HepG2 (cell line): ENCODE data around the gene EPS8L1. TPM values are rescaled to one million over a fixed set of nuclear protein-coding genes. Genes with fewer than 3 reads are reported as not detected.
A peak's percentile ranks its signal among the peaks of the same experiment; 100 is the strongest.

Source experiments
- ATAC-seq: fragments of 200-7000 bp; cut with Tn5 transposase; 3 replicates; pipeline ENCODE4 v1.9.1; 2020; ENCODE audit warnings: mild to moderate bottlenecking, moderate library complexity
- BruUV-seq: library from RNA; stranded (reverse); fragments of 400-500 nt; replicated peaks from 2 replicates; lab custom pipeline; 2021; lab: Mats Ljungman, UMichigan
- CTCF ChIA-PET: fragments of 300-600 bp; formaldehyde crosslinking; extraction: SDS; loops from one replicate; lab custom pipeline; 2021; ENCODE audit warnings: low total read pairs, inconsistent platforms, low intra/inter-chr PET ratio; lab: Yijun Ruan, JAX
- POLR2A ChIA-PET: fragments of 350-600 bp; sonication (Branson Sonifier 250); formaldehyde crosslinking; loops from one replicate; lab custom pipeline; 2020; ENCODE audit warnings: antibody characterized with exemption, inconsistent platforms; lab: Yijun Ruan, JAX
- DNase-seq: peaks from one replicate; pipeline ENCODE4 v3.0.0-alpha.2; 2015; ENCODE audit warnings: low spot score
- FAIRE-seq: peaks from 3 replicates; lab custom pipeline; 2011; peaks lifted over from hg19 to GRCh38; lab: Jason Lieb, UNC
- H2AFZ ChIP-seq: one replicate; pipeline ENCODE4 v1.6.1; 2011; ENCODE audit warnings: low read length, inconsistent platforms
- H3K27ac ChIP-seq: fragments of 300-600 bp; 3 replicates; pipeline ENCODE4 v1.8.0; 2011; ENCODE audit warnings: mixed run types, mild to moderate bottlenecking, mixed read lengths, low read length, inconsistent platforms; ENCODE audit not compliant: insufficient read depth; ENCODE audit errors: extremely low read length
- H3K27me3 ChIP-seq, 2 experiments: fragments of 200-600 bp in 1 of 2; 2 replicates in 1 of 2; 3 replicates in 1 of 2; pipeline versions ENCODE4 v1.6.0 to v1.8.0; 2011; ENCODE audit warnings: low read length in 2 of 2, mild to moderate bottlenecking in 2 of 2, moderate library complexity in 2 of 2, inconsistent platforms in 1 of 2; ENCODE audit not compliant: insufficient read depth in 2 of 2, control insufficient read depth in 1 of 2
- H3K36me3 ChIP-seq, 2 experiments: fragments of 200-600 bp in 1 of 2; replicated peaks in 1 of 2; 2 replicates in 1 of 2; 3 replicates in 1 of 2; pipeline versions ENCODE4 v1.5.1 to v1.8.0; 2011; ENCODE audit warnings: low read length in 2 of 2, inconsistent platforms in 1 of 2; ENCODE audit not compliant: insufficient read depth in 2 of 2, control insufficient read depth in 1 of 2
- H3K4me1 ChIP-seq: 2 replicates; pipeline ENCODE4 v1.5.1; 2012; ENCODE audit warnings: low read length, inconsistent platforms; ENCODE audit not compliant: insufficient read depth
- H3K4me2 ChIP-seq: 2 replicates; pipeline ENCODE4 v1.6.0; 2011; ENCODE audit warnings: low read depth, low read length, inconsistent platforms
- H3K4me3 ChIP-seq, 3 experiments: fragments of 200-600 bp in 1 of 3; sonication (generic), shearing (Covaris generic) in 1 of 3; replicated peaks in 1 of 3; 2 replicates each; pipeline ENCODE4 v1.5.1; 2011 to 2016; ENCODE audit warnings: low read length in 3 of 3, inconsistent platforms in 2 of 3, low read depth in 2 of 3, mild to moderate bottlenecking in 2 of 3, control low read depth in 1 of 3, mixed read lengths in 1 of 3; ENCODE audit not compliant: insufficient read depth in 1 of 3
- H3K79me2 ChIP-seq: one replicate; pipeline ENCODE4 v1.6.1; 2011; ENCODE audit warnings: low read length, inconsistent platforms; ENCODE audit not compliant: insufficient read depth
- H3K9ac ChIP-seq: 2 replicates; pipeline ENCODE4 v1.6.0; 2011; ENCODE audit warnings: mild to moderate bottlenecking, low read depth, low read length, inconsistent platforms; ENCODE audit not compliant: insufficient read depth
- H3K9me3 ChIP-seq: 2 replicates; pipeline ENCODE4 v1.5.1; 2012; ENCODE audit warnings: mild to moderate bottlenecking, low read length
- H4K20me1 ChIP-seq: 2 replicates; pipeline ENCODE4 v1.6.0; 2011; ENCODE audit warnings: inconsistent platforms, mild to moderate bottlenecking, low read length, moderate library complexity; ENCODE audit not compliant: insufficient read depth
- GATAD2A ChIP-seq: IDR thresholded peaks from 2 replicates; pipeline ENCODE4 v1.6.1; 2016
- NFKB2 ChIP-seq: sonication (generic); formaldehyde crosslinking; IDR thresholded peaks from 2 replicates; pipeline ENCODE4 v1.4.0; 2020; ENCODE audit warnings: missing genetic modification reagents, borderline replicate concordance
- PCBP2 ChIP-seq: fragments of 200-400 bp; formaldehyde crosslinking; optimal IDR thresholded peaks from 2 replicates; pipeline ENCODE3; 2018; ENCODE audit warnings: low read length, low read depth; ENCODE audit not compliant: poor library complexity, severe bottlenecking
- PITX1 ChIP-seq: sonication (generic); formaldehyde crosslinking; IDR thresholded peaks from 2 replicates; pipeline ENCODE4 v1.5.1; 2020; ENCODE audit warnings: mild to moderate bottlenecking, missing genetic modification reagents
- SOX13 ChIP-seq, 3 experiments: fragments of 450-650 bp in 1 of 3; sonication (generic) in 1 of 3; formaldehyde crosslinking in 1 of 3; IDR thresholded peaks in 2 of 3; conservative IDR thresholded peaks in 1 of 3; 2 replicates each; pipeline versions ENCODE4 v1.5.0 to v1.6.1; 2016 to 2020; ENCODE audit warnings: antibody characterized with exemption in 1 of 3, mild to moderate bottlenecking in 1 of 3, missing compliant biosample characterization in 1 of 3, missing genetic modification reagents in 1 of 3, moderate library complexity in 1 of 3
- SP4 ChIP-seq: sonication (generic); formaldehyde crosslinking; IDR thresholded peaks from 2 replicates; pipeline ENCODE4 v1.8.1; 2023; ENCODE audit warnings: mild to moderate bottlenecking, missing genetic modification reagents
- TEAD2 ChIP-seq: sonication (generic); formaldehyde crosslinking; IDR thresholded peaks from 2 replicates; pipeline ENCODE4 v1.9.0; 2021; ENCODE audit warnings: missing genetic modification reagents
- U2AF1 ChIP-seq: fragments of 200-400 bp; formaldehyde crosslinking; optimal IDR thresholded peaks from 2 replicates; pipeline ENCODE3; 2017; ENCODE audit warnings: mild to moderate bottlenecking, low read depth, low read length
- ZNF121 ChIP-seq: sonication (generic); formaldehyde crosslinking; IDR thresholded peaks from 2 replicates; pipeline ENCODE4 v1.5.0; 2020; ENCODE audit warnings: mild to moderate bottlenecking, missing genetic modification reagents
- ZNF879 ChIP-seq: sonication (generic); formaldehyde crosslinking; IDR thresholded peaks from 2 replicates; pipeline ENCODE4 v1.8.1; 2023; ENCODE audit warnings: missing genetic modification reagents
- WGBS: methylation state at CpG from one replicate; pipeline ENCODE4 v1.1.6; 2017; ENCODE audit warnings: low lambda C conversion rate; 5-methylcytosine and 5-hydroxymethylcytosine counted together
- in situ Hi-C: cut with HindIII; loops from 2 replicates; pipeline ENCODE4 v1.10.0; 2017; ENCODE audit warnings: low pct_unique_long_range_greater_than_20kb; ENCODE audit not compliant: extremely low pct_ligation_motif_present
- intact Hi-C: fragments of 100-400 bp; cut with micrococcal nuclease; formaldehyde crosslinking; loops from one replicate; pipeline ENCODE4 v1.10.0; 2022; ENCODE audit not compliant: unreplicated experiment
- polyA plus RNA-seq, 8 experiments: library from polyadenylated mRNA; depleted of rRNA in 3 of 8; stranded (reverse) in 7 of 8; unstranded in 1 of 8; fragments of >200 nt; fragmentation: Illumina TruSeq in 4 of 8; extraction: Trizol in 4 of 8; gene quantifications; 2 replicates each; pipeline versions ENCODE4 v1.2.1 to v1.2.3, GENCODE V29; 2011 to 2016; ENCODE audit warnings: low read depth in 4 of 8, missing spikeins in 1 of 8, mixed read lengths in 1 of 8; ENCODE audit not compliant: insufficient read depth in 1 of 8
- total RNA-seq, 5 experiments: library from RNA; depleted of rRNA; stranded (reverse); fragments of >200 nt; fragmentation: Illumina TruSeq; extraction: Trizol; gene quantifications; 2 replicates each; pipeline ENCODE4 v1.2.3, GENCODE V29; 2016; ENCODE audit warnings: low read depth in 1 of 5
- TF ChIP-seq, protein P1 (sequence below): sonication (generic); formaldehyde crosslinking; IDR thresholded peaks from 2 replicates; pipeline ENCODE4 v1.8.0; 2022; ENCODE audit warnings: mild to moderate bottlenecking, missing genetic modification reagents, moderate library complexity
- TF ChIP-seq, protein P2 (sequence below): sonication (generic); formaldehyde crosslinking; IDR thresholded peaks from 2 replicates; pipeline ENCODE4 v1.4.0; 2020; ENCODE audit warnings: mild to moderate bottlenecking, missing genetic modification reagents

Gene EPS8L1
- total and polyA plus RNA-seq, 2 of the 13 experiments (the other 11 are each of a cell fraction or from before 2014, with no cell fraction given): 3.0 to 6.3 TPM

DNA sequence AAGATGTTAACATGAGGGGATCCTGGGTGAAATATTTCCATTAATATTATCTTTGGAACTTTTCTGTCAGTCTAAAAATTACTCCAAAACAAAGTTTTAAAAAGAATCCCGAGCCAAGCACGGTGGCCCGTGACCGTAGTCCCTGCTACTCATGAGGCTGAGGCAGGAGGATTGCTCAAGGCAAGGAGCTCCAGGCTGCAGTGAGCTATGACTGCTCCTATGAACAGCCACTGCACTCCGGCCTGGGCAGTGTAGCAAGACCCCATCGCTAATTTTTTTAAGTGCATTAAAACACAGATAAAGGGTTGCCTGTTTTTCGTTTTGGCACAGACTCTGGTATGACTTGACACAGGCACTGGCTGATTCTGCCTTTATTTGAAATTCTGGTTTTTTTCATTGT lies 44.5 kb upstream of the EPS8L1 start:
- Histone ChIP-seq H3K27me3 (no peaks in the 10 kb centered on the region), H3K9me3 (no peaks in the 10 kb centered on the region), H3K4me3 (no peak overlapping the region), H3K27ac (no peak overlapping the region), H3K79me2 (no peaks in the 10 kb centered on the region), H3K4me1 (no peaks in the 10 kb centered on the region), H3K9ac (no peak overlapping the region), H3K36me3 (no peaks in the 10 kb centered on the region), H3K4me2 (no peak overlapping the region), H2AFZ (no peak overlapping the region), H4K20me1 (no peaks in the 10 kb centered on the region)
- in situ Hi-C loops (no loop called here), intact Hi-C loops (no loop called here)
- no peak for FAIRE-seq
- no peak for DNase-seq
- ATAC-seq: no peak
- ChIA-PET POLR2A (no interaction called here), CTCF (no interaction called here)
- 50% methylated on average over 7 of the region's 7 CpGs for WGBS
- BruUV-seq: no TSS peak
- TF ChIP-seq, protein P1, sequence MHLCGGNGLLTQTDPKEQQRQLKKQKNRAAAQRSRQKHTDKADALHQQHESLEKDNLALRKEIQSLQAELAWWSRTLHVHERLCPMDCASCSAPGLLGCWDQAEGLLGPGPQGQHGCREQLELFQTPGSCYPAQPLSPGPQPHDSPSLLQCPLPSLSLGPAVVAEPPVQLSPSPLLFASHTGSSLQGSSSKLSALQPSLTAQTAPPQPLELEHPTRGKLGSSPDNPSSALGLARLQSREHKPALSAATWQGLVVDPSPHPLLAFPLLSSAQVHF (CRISPR knock-in tag): no peak
- peak; percentile 72 for TF ChIP-seq ZNF121 (CRISPR knock-in tag)

DNA sequence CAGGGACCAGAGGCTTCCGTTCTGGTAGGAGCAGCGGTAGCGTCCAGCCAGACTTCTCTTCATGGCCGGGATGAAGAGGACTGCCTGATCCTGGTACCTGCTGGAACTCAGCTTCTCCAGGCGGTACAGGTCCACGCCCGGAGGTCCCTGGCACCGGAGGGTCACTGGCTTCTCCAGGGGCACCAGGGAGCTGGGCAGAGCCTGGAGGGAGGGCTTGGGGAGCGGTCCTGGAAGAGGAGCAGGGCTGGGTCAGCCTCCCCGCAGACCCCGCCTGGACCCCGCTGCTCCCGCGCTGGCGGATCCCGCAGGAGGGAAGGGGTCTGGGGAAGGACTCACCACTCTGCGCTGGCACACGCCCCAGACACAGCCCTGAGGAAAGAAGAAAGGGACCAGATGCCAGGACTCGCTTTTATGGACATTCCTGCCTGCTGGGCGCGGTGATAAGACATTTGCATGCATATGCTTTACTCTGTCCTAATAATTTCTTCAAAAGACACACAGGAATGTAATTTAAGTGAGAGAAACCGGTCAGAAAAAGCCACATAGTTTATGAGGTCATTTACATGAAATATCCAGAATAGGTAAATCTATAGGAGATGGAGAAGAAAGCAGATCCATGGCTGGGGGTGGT lies 43.4 kb upstream of the EPS8L1 start:
- Histone ChIP-seq H4K20me1 (no peaks in the 10 kb centered on the region), H3K27me3 (no peaks in the 10 kb centered on the region), H3K36me3 (no peaks in the 10 kb centered on the region), H3K4me3 (no peak overlapping the region), H3K4me2 (no peak overlapping the region), H3K79me2 (no peaks in the 10 kb centered on the region), H3K4me1 (no peaks in the 10 kb centered on the region), H3K27ac (no peak overlapping the region), H3K9me3 (no peaks in the 10 kb centered on the region), H3K9ac (no peak overlapping the region), H2AFZ (no peak overlapping the region)
- intact Hi-C loops: no loop called here
- CTCF ChIA-PET: no interaction called here
- no peak for DNase-seq
- WGBS: 45% methylated on average over 9 of the region's 22 CpGs
- no peak for FAIRE-seq
- no peak for ATAC-seq
- in situ Hi-C loops: no loop called here
- no TSS peak for BruUV-seq
- POLR2A ChIA-PET: no interaction called here
- TF ChIP-seq U2AF1 (no peak), GATAD2A (CRISPR knock-in tag) (no peak), PITX1 (CRISPR knock-in tag) (no peak), TEAD2 (CRISPR knock-in tag) (no peak), PCBP2 (no peak), NFKB2 (CRISPR knock-in tag) (no peak), SP4 (CRISPR knock-in tag) (no peak), SOX13 (IDR thresholded peaks at IDR 0.05) (no peak), SOX13 (CRISPR knock-in tag; conservative IDR thresholded peaks at IDR 0.05 in 1 of 2, IDR thresholded peaks at IDR 0.05 in 1 of 2) (no peak), ZNF879 (CRISPR knock-in tag) (no peak)
- TF ChIP-seq, protein P2, sequence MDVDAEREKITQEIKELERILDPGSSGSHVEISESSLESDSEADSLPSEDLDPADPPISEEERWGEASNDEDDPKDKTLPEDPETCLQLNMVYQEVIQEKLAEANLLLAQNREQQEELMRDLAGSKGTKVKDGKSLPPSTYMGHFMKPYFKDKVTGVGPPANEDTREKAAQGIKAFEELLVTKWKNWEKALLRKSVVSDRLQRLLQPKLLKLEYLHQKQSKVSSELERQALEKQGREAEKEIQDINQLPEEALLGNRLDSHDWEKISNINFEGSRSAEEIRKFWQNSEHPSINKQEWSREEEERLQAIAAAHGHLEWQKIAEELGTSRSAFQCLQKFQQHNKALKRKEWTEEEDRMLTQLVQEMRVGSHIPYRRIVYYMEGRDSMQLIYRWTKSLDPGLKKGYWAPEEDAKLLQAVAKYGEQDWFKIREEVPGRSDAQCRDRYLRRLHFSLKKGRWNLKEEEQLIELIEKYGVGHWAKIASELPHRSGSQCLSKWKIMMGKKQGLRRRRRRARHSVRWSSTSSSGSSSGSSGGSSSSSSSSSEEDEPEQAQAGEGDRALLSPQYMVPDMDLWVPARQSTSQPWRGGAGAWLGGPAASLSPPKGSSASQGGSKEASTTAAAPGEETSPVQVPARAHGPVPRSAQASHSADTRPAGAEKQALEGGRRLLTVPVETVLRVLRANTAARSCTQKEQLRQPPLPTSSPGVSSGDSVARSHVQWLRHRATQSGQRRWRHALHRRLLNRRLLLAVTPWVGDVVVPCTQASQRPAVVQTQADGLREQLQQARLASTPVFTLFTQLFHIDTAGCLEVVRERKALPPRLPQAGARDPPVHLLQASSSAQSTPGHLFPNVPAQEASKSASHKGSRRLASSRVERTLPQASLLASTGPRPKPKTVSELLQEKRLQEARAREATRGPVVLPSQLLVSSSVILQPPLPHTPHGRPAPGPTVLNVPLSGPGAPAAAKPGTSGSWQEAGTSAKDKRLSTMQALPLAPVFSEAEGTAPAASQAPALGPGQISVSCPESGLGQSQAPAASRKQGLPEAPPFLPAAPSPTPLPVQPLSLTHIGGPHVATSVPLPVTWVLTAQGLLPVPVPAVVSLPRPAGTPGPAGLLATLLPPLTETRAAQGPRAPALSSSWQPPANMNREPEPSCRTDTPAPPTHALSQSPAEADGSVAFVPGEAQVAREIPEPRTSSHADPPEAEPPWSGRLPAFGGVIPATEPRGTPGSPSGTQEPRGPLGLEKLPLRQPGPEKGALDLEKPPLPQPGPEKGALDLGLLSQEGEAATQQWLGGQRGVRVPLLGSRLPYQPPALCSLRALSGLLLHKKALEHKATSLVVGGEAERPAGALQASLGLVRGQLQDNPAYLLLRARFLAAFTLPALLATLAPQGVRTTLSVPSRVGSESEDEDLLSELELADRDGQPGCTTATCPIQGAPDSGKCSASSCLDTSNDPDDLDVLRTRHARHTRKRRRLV (CRISPR knock-in tag): no peak
